PC-3 (cell line): ENCODE measurements around the gene HTR1D. TPM values are rescaled to one million over a fixed set of nuclear protein-coding genes. Genes with fewer than 3 reads are reported as not detected.

ENCODE experiments used
- ATAC-seq: fragments of 200-7000 bp; cut with Tn5 transposase; 2 replicates; pipeline ENCODE4 v1.9.1; 2020; ENCODE audit warnings: mild to moderate bottlenecking, moderate library complexity
- BruUV-seq: library from RNA; stranded (reverse); fragments of 400-500 nt; replicated peaks from 2 replicates; lab custom pipeline; 2021; lab: Mats Ljungman, UMichigan
- CTCF ChIA-PET: fragments of 300-600 bp; sonication (Branson Sonifier 250); formaldehyde crosslinking; loops from one replicate; lab custom pipeline; 2022; ENCODE audit warnings: antibody characterized with exemption; lab: Charles Lee
- POLR2A ChIA-PET: fragments of 300-600 bp; sonication (Branson Sonifier 250); formaldehyde crosslinking; loops from one replicate; lab custom pipeline; 2022; ENCODE audit warnings: antibody characterized with exemption; ENCODE audit not compliant: unreplicated experiment; lab: Charles Lee
- DNase-seq: peaks from one replicate; pipeline ENCODE4 v3.0.0-alpha.2; 2015
- H2AFZ ChIP-seq: fragments of 300-600 bp; sonication (generic); 2 replicates; pipeline ENCODE4 v1.6.0; 2016; ENCODE audit warnings: antibody characterized with exemption, low read length
- H3F3A ChIP-seq: fragments of 300-600 bp; sonication (generic); one replicate; pipeline ENCODE4 v1.6.0; 2017; ENCODE audit warnings: antibody characterized with exemption, low read length, control low read depth, mild to moderate bottlenecking; ENCODE audit not compliant: unreplicated experiment
- H3K27ac ChIP-seq: fragments of 300-600 bp; sonication (generic); 2 replicates; pipeline ENCODE4 v1.5.1; 2016; ENCODE audit warnings: mild to moderate bottlenecking, low read length
- H3K27me3 ChIP-seq: fragments of 300-600 bp; sonication (generic); 2 replicates; pipeline ENCODE4 v1.6.1; 2016; ENCODE audit warnings: low read length, mixed read lengths
- H3K36me3 ChIP-seq: fragments of 300-600 bp; sonication (generic); 2 replicates; pipeline ENCODE4 v1.6.1; 2016; ENCODE audit warnings: low read depth, mixed run types, low read length, mixed read lengths
- H3K4me1 ChIP-seq: fragments of 300-600 bp; sonication (generic); 2 replicates; pipeline ENCODE4 v1.5.1; 2016; ENCODE audit warnings: low read length; ENCODE audit not compliant: insufficient read depth
- H3K4me2 ChIP-seq: fragments of 300-600 bp; sonication (generic); 2 replicates; pipeline ENCODE4 v1.6.0; 2016; ENCODE audit warnings: low read length
- H3K4me3 ChIP-seq: fragments of 300-600 bp; sonication (generic); 2 replicates; pipeline ENCODE4 v1.5.1; 2016; ENCODE audit warnings: mild to moderate bottlenecking, low read length, mixed read lengths
- H3K79me2 ChIP-seq: fragments of 300-600 bp; sonication (generic); 2 replicates; pipeline ENCODE4 v1.6.1; 2017; ENCODE audit warnings: low read length, mixed read lengths
- H3K9ac ChIP-seq: fragments of 300-600 bp; sonication (generic); 2 replicates; pipeline ENCODE4 v1.6.0; 2016; ENCODE audit warnings: mild to moderate bottlenecking, low read length
- H3K9me2 ChIP-seq: fragments of 300-600 bp; sonication (generic); replicated peaks from 2 replicates; pipeline ENCODE4 v1.6.1; 2016; ENCODE audit warnings: mixed run types, low read length, mixed read lengths
- H3K9me3 ChIP-seq: fragments of 300-600 bp; sonication (generic); 2 replicates; pipeline ENCODE4 v1.6.1; 2016; ENCODE audit warnings: low read length, mixed read lengths
- H4K20me1 ChIP-seq: fragments of 300-600 bp; sonication (generic); 2 replicates; pipeline ENCODE4 v1.6.1; 2016; ENCODE audit warnings: low read length, mixed read lengths
- EZH2 ChIP-seq: fragments of 300-600 bp; sonication (generic); IDR thresholded peaks from one replicate; pipeline ENCODE4 v1.6.1; 2017; ENCODE audit warnings: antibody characterized with exemption, mild to moderate bottlenecking, low read length; ENCODE audit not compliant: unreplicated experiment
- EZH2phosphoT487 ChIP-seq: fragments of 300-600 bp; sonication (generic); IDR thresholded peaks from 2 replicates; pipeline ENCODE4 v1.6.1; 2018; ENCODE audit warnings: mild to moderate bottlenecking, antibody characterized with exemption, low read length, borderline replicate concordance
- intact Hi-C: fragments of 100-400 bp; cut with micrococcal nuclease; formaldehyde crosslinking; loops from 2 replicates; pipeline ENCODE4 v1.9.0; 2023
- total RNA-seq: library from RNA; depleted of rRNA; stranded (reverse); fragments of >200 nt; gene quantifications from 2 replicates; pipeline ENCODE4 v1.2.3, GENCODE V29; 2014
- TF ChIP-seq, protein P1 (sequence below): fragments of 300-600 bp; sonication (generic); conservative IDR thresholded peaks from 2 replicates; pipeline ENCODE4 v1.5.1; 2017; ENCODE audit warnings: antibody characterized with exemption, low read depth, mild to moderate bottlenecking, low read length

HTR1D gene
- total RNA-seq, 1 experiment from 2014 or later, result 1.3 TPM

DNA sequence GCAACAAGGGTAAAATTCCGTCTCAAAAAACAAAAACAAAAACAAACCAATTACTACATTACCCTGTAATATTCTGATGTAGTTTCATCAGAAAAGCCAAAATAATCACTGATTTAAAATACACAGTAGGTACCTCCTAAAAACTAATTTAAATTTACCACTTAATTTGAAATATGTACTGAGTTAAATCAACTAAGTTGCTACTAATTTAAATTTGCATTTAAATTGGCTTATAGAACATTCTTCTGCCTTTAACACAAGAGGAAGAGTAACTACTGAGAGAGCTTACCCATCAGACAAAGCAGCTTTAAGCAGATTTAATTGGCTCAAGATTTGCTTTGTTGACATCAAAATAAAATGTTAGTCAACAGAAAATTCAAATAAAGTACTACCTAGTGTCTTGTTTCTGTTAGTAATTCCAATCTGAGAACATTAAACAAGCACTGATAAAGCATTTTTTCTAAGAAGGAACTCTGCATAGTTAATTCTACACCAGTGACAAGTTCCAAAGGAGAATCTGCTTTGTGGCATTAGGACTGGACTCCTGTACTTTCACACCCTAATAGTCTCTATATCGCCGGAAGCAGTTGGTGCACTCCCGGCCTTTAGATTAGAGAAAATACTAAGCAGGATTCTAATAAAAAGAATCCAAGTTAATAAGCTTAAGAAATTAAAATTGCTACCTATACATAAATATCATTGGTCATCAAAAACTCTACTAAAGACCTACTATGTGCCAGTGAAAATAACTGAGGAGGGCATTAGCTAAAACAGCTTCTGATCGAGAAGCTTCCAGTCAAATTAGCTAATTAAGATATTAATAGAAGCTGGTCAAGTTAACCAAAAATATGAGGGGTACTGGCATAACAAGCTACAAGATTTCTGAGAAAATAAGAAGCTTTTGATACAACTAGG, 57.1 kb downstream of the HTR1D start:
- intact Hi-C loops, result loop anchor here (5.0 kb wide), 1 partner anchor 43 kb away; no protein-coding TSS in a partner anchor
- POLR2A ChIA-PET, result no interaction called here
- Histone ChIP-seq H3K9me2 (no peaks in the 10 kb centered on the region), H3K4me1 (peaks cover 11% of the 10 kb centered on the region; the same call in 1 of the 2 replicates), H3K9me3 (no peaks in the 10 kb centered on the region), H3K4me3 (no peak overlapping the region), H3F3A (no peaks in the 10 kb centered on the region), H3K36me3 (no peaks in the 10 kb centered on the region), H4K20me1 (peaks cover 26% of the 10 kb centered on the region), H3K4me2 (no peak overlapping the region), H3K27me3 (no peaks in the 10 kb centered on the region), H3K79me2 (peaks cover 99% of the 10 kb centered on the region), H3K27ac (peak overlapping the region; percentile 32), H3K9ac (no peak overlapping the region), H2AFZ (no peak overlapping the region)
- ATAC-seq, result no peak
- TF ChIP-seq, protein P1, sequence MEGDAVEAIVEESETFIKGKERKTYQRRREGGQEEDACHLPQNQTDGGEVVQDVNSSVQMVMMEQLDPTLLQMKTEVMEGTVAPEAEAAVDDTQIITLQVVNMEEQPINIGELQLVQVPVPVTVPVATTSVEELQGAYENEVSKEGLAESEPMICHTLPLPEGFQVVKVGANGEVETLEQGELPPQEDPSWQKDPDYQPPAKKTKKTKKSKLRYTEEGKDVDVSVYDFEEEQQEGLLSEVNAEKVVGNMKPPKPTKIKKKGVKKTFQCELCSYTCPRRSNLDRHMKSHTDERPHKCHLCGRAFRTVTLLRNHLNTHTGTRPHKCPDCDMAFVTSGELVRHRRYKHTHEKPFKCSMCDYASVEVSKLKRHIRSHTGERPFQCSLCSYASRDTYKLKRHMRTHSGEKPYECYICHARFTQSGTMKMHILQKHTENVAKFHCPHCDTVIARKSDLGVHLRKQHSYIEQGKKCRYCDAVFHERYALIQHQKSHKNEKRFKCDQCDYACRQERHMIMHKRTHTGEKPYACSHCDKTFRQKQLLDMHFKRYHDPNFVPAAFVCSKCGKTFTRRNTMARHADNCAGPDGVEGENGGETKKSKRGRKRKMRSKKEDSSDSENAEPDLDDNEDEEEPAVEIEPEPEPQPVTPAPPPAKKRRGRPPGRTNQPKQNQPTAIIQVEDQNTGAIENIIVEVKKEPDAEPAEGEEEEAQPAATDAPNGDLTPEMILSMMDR, result no peak
- TF ChIP-seq EZH2phosphoT487 (no peak), EZH2 (no peak)
- CTCF ChIA-PET, result interaction anchor here (0.6 kb wide), 1 partner anchor 13 kb away, joined by 3 read pairs; no protein-coding TSS in a partner anchor
- no TSS peak for BruUV-seq
- no peak for DNase-seq

DNA sequence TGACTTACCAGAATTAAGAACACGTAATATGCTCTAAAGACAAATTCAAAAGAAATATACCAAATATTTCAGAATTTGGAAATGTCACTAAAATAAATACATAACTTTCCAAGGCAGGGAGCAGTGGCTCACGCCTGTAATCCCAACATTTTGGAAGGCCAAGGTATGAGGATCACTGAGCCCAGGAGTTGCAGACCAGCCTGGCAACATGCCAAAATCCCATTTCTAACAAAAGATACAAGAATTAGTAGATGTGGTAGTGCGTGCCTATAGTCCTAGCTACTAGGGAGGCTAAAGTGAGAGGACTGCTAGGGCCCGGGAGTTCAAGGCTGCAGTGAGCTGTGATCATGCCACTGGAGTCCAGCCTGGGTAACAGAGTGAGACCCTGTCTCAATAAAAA, 60.4 kb downstream of the HTR1D start:
- H3K27ac ChIP-seq, result no peak overlapping the region
- ATAC-seq (no peak), DNase-seq (no peak)
- peaks cover 11% of the 10 kb centered on the region; the same call in 1 of the 2 replicates for H3K4me1 ChIP-seq
- no peaks in the 10 kb centered on the region for H3K9me2 ChIP-seq
- no peak overlapping the region for H2AFZ ChIP-seq
- no peak overlapping the region for H3K4me2 ChIP-seq
- H3K36me3 ChIP-seq, result no peaks in the 10 kb centered on the region
- H3K9ac ChIP-seq, result no peak overlapping the region
- ChIA-PET POLR2A (no interaction called here), CTCF (no interaction called here)
- intact Hi-C loops, result loop anchor here (5.0 kb wide), 1 partner anchor 40 kb away; no protein-coding TSS in a partner anchor
- no peak overlapping the region for H3K4me3 ChIP-seq
- H4K20me1 ChIP-seq, result peaks cover 22% of the 10 kb centered on the region; the same call in 1 of the 2 replicates
- no peaks in the 10 kb centered on the region for H3K9me3 ChIP-seq
- H3K79me2 ChIP-seq, result peaks cover 96% of the 10 kb centered on the region
- no peaks in the 10 kb centered on the region for H3K27me3 ChIP-seq
- TF ChIP-seq EZH2 (no peak), EZH2phosphoT487 (no peak)
- TF ChIP-seq, protein P1, result no peak
- no TSS peak for BruUV-seq
- H3F3A ChIP-seq, result no peaks in the 10 kb centered on the region
